HG03280 (cell line): Measurements from ENCODE around the gene CTSC.
A peak's percentile ranks its signal among the peaks of the same experiment; 100 is the strongest.
"Not testable (repeated sequence)": the region's sequence is repeated elsewhere in the genome, so short reads cannot be mapped to it uniquely, and the experiment has no call there.

Experiments
- ATAC-seq: cut with Tn5 transposase; IDR thresholded peaks from one replicate; pipeline ENCODE4 v1.9.1; 2021; ENCODE audit warnings: mild to moderate bottlenecking, moderate library complexity; ENCODE audit not compliant: unreplicated experiment

CTSC gene

GRCh38 chr11:88353386-88353785 lies 15.8 kb upstream of the CTSC start:
- ATAC-seq, result no peak

- ATAC-seq, result no peak
These were observed 14.6 kb upstream of the CTSC start for GRCh38 chr11:88352139-88352538.

- no peak for ATAC-seq
These were observed 11.3 kb upstream of the CTSC start for GRCh38 chr11:88348870-88349269.

GRCh38 chr11:88345949-88346348 lies 8.4 kb upstream of the CTSC start:
- no peak for ATAC-seq

- ATAC-seq, result no peak
These were observed 7.9 kb upstream of the CTSC start for GRCh38 chr11:88345408-88345807.

- ATAC-seq, result no peak
These were observed 7.3 kb upstream of the CTSC start for GRCh38 chr11:88344869-88345268.

- ATAC-seq, result no peak
These were observed 4.2 kb upstream of the CTSC start for GRCh38 chr11:88341522-88342251.

GRCh38 chr11:88340366-88340935 lies 2.9 kb upstream of the CTSC start:
- ATAC-seq, result no peak

- peak; percentile 25 for ATAC-seq
These were observed 592 bp upstream of the CTSC start for GRCh38 chr11:88337987-88338668.

GRCh38 chr11:88335284-88335683 lies 2.3 kb downstream of the CTSC start:
- ATAC-seq, result no peak

- ATAC-seq, result no peak
These were observed 3.7 kb downstream of the CTSC start for GRCh38 chr11:88333862-88334261.

GRCh38 chr11:88332851-88333250 lies 4.7 kb downstream of the CTSC start:
- ATAC-seq, result no peak

- ATAC-seq, result no peak
These were observed 6.6 kb downstream of the CTSC start for GRCh38 chr11:88330826-88331428.

- ATAC-seq, result no peak
These were observed 7.8 kb downstream of the CTSC start for GRCh38 chr11:88329563-88330250.

GRCh38 chr11:88327462-88328143 lies 9.9 kb downstream of the CTSC start:
- ATAC-seq, result peak; percentile 28

GRCh38 chr11:88327061-88327460 lies 10.5 kb downstream of the CTSC start:
- ATAC-seq, result peak; percentile 46

GRCh38 chr11:88326099-88326498 lies 11.4 kb downstream of the CTSC start:
- ATAC-seq, result no peak

GRCh38 chr11:88324562-88325345 lies 12.8 kb downstream of the CTSC start:
- ATAC-seq, result no peak

- not testable (repeated sequence) for ATAC-seq
These were observed 14.7 kb downstream of the CTSC start for GRCh38 chr11:88322881-88323280.

GRCh38 chr11:88321412-88321811 lies 16.1 kb downstream of the CTSC start:
- not testable (repeated sequence) for ATAC-seq
